Activated CD8-positive, alpha-beta T cell treated with anti-CD3 and anti-CD28 coated beads for 36 hours (primary cell): ENCODE measurements around the gene PRKACB. TPM values are rescaled to one million over a fixed set of nuclear protein-coding genes. Genes with fewer than 3 reads are reported as not detected.

Experiments
- ATAC-seq: fragments of 200-7000 bp; cut with Tn5 transposase; one replicate; pipeline ENCODE4 v1.10.0; 2021; ENCODE audit warnings: mild to moderate bottlenecking, moderate library complexity
- CTCF ChIA-PET: fragments of 350-600 bp; sonication (Branson Sonifier 250); formaldehyde crosslinking; loops from one replicate; lab custom pipeline; 2021; ENCODE audit warnings: antibody characterized with exemption; lab: Charles Lee
- POLR2A ChIA-PET: fragments of 350-600 bp; sonication (Branson Sonifier 250); formaldehyde crosslinking; loops from one replicate; lab custom pipeline; 2021; ENCODE audit warnings: antibody characterized with exemption; lab: Charles Lee
- DNase-seq: peaks from one replicate; pipeline ENCODE4 v3.0.0-alpha.2; 2020
- H3K27ac Mint-ChIP-seq: one replicate; pipeline ENCODE4 v1.8.0; 2021; ENCODE audit warnings: mild to moderate bottlenecking, mixed read lengths
- H3K27me3 Mint-ChIP-seq: one replicate; pipeline ENCODE4 v1.8.0; 2021; ENCODE audit warnings: mixed read lengths
- H3K36me3 Mint-ChIP-seq: one replicate; pipeline ENCODE4 v1.8.0; 2021; ENCODE audit warnings: low read depth, mixed read lengths
- H3K4me1 Mint-ChIP-seq: one replicate; pipeline ENCODE4 v1.8.0; 2021; ENCODE audit warnings: low read depth, mixed read lengths
- H3K4me3 Mint-ChIP-seq: one replicate; pipeline ENCODE4 v1.8.0; 2021; ENCODE audit warnings: mild to moderate bottlenecking, moderate library complexity, mixed read lengths
- H3K9me3 Mint-ChIP-seq: one replicate; pipeline ENCODE4 v1.8.0; 2021; ENCODE audit warnings: mixed read lengths
- intact Hi-C: fragments of 100-400 bp; cut with micrococcal nuclease; formaldehyde crosslinking; loops from one replicate; pipeline ENCODE4 v1.10.0; 2022
- total RNA-seq, 2 experiments: library from RNA; stranded (reverse); gene quantifications; one replicate each; pipeline ENCODE4 v1.2.3, GENCODE V29; 2021
- TF ChIP-seq, protein P1 (sequence below): fragments of 200-600 bp; IDR thresholded peaks from one replicate; pipeline ENCODE4 v1.8.0; 2022; ENCODE audit warnings: antibody characterized with exemption, mild to moderate bottlenecking

PRKACB gene
- total RNA-seq, 2 experiments from 2014 or later = 39.9 to 44.7 TPM

DNA sequence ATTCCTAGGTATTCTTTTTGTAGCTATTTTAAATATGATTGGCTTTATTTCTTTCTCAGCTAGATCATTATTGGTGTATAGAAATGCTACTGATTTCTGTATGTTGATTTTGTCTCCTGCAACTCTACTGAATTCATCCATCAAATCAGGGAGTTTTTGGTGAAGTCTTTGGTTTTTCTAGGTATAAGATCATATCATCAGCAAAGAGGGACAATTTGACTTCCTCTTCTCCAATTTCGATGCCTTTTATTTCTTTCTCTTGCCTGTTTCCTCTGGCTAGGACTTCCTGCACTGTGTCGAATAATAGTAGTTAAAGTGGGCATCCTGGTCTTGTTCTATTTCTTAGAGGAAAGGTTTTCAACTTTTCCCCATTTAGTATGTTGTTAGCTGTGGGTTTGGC, 27.5 kb upstream of the PRKACB start:
- Mint-ChIP-seq H3K27me3 (no peaks in the 10 kb centered on the region), H3K4me1 (peaks cover 20% of the 10 kb centered on the region), H3K4me3 (no peak overlapping the region), H3K9me3 (no peaks in the 10 kb centered on the region), H3K36me3 (no peaks in the 10 kb centered on the region), H3K27ac (no peak overlapping the region)
- TF ChIP-seq, protein P1, sequence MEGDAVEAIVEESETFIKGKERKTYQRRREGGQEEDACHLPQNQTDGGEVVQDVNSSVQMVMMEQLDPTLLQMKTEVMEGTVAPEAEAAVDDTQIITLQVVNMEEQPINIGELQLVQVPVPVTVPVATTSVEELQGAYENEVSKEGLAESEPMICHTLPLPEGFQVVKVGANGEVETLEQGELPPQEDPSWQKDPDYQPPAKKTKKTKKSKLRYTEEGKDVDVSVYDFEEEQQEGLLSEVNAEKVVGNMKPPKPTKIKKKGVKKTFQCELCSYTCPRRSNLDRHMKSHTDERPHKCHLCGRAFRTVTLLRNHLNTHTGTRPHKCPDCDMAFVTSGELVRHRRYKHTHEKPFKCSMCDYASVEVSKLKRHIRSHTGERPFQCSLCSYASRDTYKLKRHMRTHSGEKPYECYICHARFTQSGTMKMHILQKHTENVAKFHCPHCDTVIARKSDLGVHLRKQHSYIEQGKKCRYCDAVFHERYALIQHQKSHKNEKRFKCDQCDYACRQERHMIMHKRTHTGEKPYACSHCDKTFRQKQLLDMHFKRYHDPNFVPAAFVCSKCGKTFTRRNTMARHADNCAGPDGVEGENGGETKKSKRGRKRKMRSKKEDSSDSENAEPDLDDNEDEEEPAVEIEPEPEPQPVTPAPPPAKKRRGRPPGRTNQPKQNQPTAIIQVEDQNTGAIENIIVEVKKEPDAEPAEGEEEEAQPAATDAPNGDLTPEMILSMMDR = no peak
- ChIA-PET CTCF (interaction anchor here (1.2 to 4.2 kb wide), 2 partner anchors 26 to 185 kb away, joined by 3 to 16 read pairs; no protein-coding TSS in a partner anchor), POLR2A (no interaction called here)
- DNase-seq (no peak), ATAC-seq (no peak)
- intact Hi-C loops = no loop called here

DNA sequence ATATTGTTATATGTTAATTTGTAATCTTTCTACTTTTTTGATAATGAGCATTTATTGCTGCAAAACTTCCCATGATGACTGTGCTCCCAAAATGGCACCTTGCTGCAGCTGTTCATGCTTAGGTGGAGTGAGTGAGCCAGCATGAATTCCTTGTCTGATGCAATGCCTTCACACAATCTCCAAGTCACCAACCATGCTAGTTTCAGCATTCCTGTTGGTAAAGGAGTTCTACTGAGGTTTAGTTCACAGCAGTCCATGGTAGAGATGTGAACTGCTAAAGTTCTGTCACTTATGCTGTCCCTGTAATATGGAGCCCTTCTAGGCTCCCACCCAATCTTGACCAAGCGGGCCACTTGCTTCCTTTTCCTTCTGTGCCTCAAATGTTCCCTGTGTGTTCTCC, 26.2 kb upstream of the PRKACB start:
- no peaks in the 10 kb centered on the region for H3K9me3 Mint-ChIP-seq
- POLR2A ChIA-PET = no interaction called here
- TF ChIP-seq, protein P1 = no peak
- H3K27me3 Mint-ChIP-seq = no peaks in the 10 kb centered on the region
- no peak for ATAC-seq
- CTCF ChIA-PET = interaction anchor here (1.2 to 4.2 kb wide), 3 partner anchors 23 to 187 kb away, joined by 3 to 16 read pairs (median 3); no protein-coding TSS in a partner anchor
- peaks cover 20% of the 10 kb centered on the region for H3K4me1 Mint-ChIP-seq
- no peak for DNase-seq
- intact Hi-C loops = no loop called here
- H3K4me3 Mint-ChIP-seq = no peak overlapping the region
- no peak overlapping the region for H3K27ac Mint-ChIP-seq
- no peaks in the 10 kb centered on the region for H3K36me3 Mint-ChIP-seq

DNA sequence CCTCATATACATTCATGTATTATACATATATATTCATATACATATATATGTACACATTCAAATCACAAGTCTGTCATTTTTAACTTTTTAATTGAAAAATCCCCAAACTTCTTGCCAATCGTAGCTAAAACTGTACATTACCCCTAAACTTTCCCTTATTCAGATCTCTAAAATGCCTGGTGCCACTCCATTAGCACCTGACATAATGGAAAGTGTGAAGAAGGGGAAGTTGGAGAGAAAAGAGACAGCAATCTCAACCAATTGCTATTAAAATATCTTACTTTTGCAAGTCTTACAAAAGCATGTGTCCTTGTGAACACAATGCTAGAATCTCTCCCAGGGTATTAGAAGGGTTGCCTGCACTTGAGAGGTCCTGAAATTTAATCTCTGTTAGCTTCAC, 22.7 kb upstream of the PRKACB start:
- intact Hi-C loops = no loop called here
- no peaks in the 10 kb centered on the region for H3K9me3 Mint-ChIP-seq
- ChIA-PET CTCF (interaction anchor here (0.6 to 2.9 kb wide), 6 partner anchors 179 to 215 kb away, joined by 3 to 35 read pairs (median 4); no protein-coding TSS in a partner anchor), POLR2A (no interaction called here)
- no peaks in the 10 kb centered on the region for H3K36me3 Mint-ChIP-seq
- TF ChIP-seq, protein P1 = no peak
- no peak for ATAC-seq
- peaks cover 15% of the 10 kb centered on the region for H3K4me1 Mint-ChIP-seq
- H3K4me3 Mint-ChIP-seq = no peak overlapping the region
- DNase-seq = no peak
- H3K27ac Mint-ChIP-seq = no peak overlapping the region
- H3K27me3 Mint-ChIP-seq = no peaks in the 10 kb centered on the region

DNA sequence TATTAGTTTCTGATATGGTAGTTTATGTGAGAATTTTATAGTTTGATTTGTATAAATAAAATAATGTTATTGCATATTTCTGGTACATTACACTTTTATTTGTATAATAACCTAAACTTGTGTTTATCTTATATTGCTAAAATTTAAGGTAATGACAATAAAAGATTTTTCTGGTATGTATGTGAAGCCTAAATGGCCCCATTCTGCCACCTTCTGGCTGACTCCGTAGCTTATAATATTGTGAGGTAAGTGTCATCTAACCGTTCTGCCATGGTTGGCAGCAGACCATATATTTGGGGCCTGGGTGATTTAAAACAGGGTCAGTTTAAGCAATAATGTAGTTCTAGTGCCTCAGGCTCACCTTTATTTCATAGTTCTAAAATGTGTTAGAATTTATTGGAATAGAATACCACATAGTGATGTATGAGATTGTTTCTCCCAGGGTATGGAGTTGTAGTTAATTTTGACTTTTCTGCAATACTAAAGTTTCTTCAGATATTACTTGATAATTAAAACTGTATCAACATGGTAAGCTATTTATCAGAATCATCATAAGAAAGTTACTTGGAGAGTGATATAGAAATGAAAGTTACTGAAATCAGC, 21.2 kb upstream of the PRKACB start:
- H3K9me3 Mint-ChIP-seq = no peaks in the 10 kb centered on the region
- TF ChIP-seq, protein P1 = peak; percentile 77
- peaks cover 5% of the 10 kb centered on the region for H3K4me1 Mint-ChIP-seq
- no peaks in the 10 kb centered on the region for H3K36me3 Mint-ChIP-seq
- peak; percentile 53 for ATAC-seq
- no peak overlapping the region for H3K4me3 Mint-ChIP-seq
- CTCF ChIA-PET = interaction anchor here (0.7 to 2.9 kb wide), 14 partner anchors 9 to 311 kb away, joined by 3 to 35 read pairs (median 4); no protein-coding TSS in a partner anchor
- DNase-seq = peak; percentile 82
- no peak overlapping the region for H3K27ac Mint-ChIP-seq
- POLR2A ChIA-PET = no interaction called here
- H3K27me3 Mint-ChIP-seq = no peaks in the 10 kb centered on the region
- intact Hi-C loops = loop anchor here (2.0 kb wide), 1 partner anchor 192 kb away; no protein-coding TSS in a partner anchor

DNA sequence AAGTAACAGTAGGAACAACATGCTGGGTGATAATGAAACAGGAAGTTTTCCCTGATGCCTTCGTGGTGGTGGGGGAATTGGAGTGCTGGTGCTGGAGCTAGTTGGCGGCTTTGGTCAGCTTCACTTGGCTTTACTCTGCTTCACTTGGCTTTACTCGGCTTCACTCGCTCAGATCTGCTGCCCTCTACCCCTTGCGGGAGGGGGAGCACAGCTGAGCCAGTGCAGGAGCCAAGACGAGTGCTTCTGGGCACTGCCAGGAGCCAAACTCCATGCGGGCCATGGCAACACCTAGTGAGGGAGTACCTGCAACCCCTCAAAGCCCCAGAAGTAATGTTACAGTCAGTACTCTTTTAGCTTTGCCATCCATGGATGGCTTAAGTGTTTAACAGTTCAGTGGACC, 10.6 kb upstream of the PRKACB start:
- ChIA-PET CTCF (interaction anchor here (0.8 to 1.1 kb wide), 4 partner anchors 9 to 309 kb away, joined by 3 read pairs; no protein-coding TSS in a partner anchor), POLR2A (no interaction called here)
- H3K4me3 Mint-ChIP-seq = no peak overlapping the region
- peaks cover 2% of the 10 kb centered on the region for H3K36me3 Mint-ChIP-seq
- intact Hi-C loops = no loop called here
- TF ChIP-seq, protein P1 = no peak
- no peaks in the 10 kb centered on the region for H3K9me3 Mint-ChIP-seq
- no peaks in the 10 kb centered on the region for H3K27me3 Mint-ChIP-seq
- H3K27ac Mint-ChIP-seq = no peak overlapping the region
- H3K4me1 Mint-ChIP-seq = peaks cover 15% of the 10 kb centered on the region
- ATAC-seq (no peak), DNase-seq (no peak)
